GM21381 (cell line): Measurements from ENCODE around the gene CNDP2.
"Not testable (repeated sequence)": the region's sequence is repeated elsewhere in the genome, so short reads cannot be mapped to it uniquely, and the experiment has no call there.

Experiments used
- ATAC-seq: cut with Tn5 transposase; IDR thresholded peaks from one replicate; pipeline ENCODE4 v1.9.1; 2021; ENCODE audit warnings: mild to moderate bottlenecking, moderate library complexity; ENCODE audit not compliant: unreplicated experiment

The CNDP2 gene

DNA sequence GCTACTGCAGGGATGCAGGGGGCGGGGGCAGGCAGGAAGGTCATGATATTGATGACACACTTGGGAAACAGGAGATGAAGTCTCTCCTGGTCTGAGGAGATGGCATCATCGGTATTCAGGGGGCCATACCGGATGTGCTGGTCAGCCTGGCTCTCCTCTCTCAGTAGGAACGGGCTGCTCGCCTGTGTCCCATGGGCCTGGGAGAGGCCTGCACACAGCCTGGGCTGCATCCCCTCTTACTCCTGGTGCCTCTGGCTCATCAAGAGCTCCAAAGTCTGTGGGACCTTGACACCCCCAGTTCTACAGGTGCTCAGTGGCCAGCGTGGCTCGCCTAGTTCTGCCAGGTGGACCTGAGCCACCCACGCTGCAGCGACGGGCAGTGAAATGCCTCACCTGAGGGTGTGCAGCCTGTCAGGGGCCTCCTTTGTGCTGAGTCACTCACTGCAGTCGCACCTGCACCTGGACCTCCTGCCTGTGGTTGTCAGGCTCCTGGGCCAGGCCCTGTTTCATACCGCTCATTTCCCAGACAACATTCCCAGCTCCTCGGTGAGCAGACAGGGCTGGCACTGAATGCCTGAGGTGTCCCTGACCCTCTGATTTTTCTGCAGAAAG is 19.6 kb downstream of the CNDP2 start:
- no peak for ATAC-seq

DNA sequence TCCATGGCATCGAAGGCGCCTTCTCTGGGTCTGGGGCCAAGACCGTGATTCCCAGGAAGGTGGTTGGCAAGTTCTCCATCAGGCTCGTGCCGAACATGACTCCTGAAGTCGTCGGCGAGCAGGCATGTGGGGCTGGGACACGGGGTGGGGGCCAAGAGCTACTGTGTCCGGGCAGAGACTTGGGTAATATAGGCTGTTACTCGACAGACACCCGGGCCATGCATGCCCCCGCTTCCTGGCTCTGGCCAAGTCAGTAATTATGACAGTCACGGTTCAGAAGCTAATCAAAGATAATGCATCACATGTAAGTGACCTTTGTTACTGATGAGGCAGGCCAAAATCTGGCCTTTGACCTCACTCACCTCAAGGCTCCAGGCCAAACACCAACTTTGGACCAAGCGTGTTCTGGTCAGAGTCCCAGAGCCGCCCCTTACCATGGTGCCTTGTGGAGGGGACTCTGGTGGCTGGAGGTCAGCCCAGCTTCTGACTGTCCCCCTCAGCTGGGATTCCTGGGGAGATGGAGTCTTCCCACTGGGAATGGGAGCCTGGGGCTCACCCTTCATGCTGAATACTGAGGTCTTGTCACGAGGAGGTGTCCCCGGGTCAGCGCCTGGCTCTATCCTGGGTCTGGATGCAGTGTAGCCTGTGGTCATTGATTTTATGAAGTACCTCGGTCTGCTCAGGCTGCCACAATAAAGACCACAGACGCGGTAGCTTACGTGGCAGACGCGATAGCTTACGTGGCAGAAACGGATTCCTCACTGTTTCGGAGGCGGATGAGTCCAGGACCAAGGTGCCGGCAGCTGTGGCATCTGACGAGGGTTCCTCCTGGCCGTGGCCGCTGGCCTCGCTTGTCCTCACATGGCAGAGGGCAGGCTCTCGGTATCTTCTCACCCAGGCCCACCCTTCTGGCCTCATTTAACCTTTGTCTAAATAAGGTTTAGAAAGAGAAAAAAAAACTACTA is 20.4 kb downstream of the CNDP2 start:
- ATAC-seq = no peak

DNA sequence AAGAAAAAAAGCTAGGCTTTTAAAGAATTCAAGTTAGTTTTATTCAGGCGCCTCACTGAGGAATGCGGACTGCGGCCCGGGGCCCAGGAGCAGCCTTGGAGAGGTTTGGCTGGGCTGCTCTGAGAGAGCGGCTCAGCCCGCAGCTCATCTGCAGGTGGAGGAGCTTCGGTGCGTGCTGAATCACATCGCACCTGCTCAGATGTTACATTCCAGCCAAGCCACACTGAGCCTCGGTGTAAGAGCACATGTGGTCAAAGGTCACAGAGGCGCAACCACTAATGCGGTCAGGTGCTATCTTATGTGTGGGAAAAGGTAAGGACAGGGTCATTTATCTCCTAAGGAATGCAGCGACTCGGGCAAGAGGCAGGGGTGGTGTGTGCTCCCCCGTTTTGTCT is 21.1 kb downstream of the CNDP2 start:
- ATAC-seq = no peak

DNA sequence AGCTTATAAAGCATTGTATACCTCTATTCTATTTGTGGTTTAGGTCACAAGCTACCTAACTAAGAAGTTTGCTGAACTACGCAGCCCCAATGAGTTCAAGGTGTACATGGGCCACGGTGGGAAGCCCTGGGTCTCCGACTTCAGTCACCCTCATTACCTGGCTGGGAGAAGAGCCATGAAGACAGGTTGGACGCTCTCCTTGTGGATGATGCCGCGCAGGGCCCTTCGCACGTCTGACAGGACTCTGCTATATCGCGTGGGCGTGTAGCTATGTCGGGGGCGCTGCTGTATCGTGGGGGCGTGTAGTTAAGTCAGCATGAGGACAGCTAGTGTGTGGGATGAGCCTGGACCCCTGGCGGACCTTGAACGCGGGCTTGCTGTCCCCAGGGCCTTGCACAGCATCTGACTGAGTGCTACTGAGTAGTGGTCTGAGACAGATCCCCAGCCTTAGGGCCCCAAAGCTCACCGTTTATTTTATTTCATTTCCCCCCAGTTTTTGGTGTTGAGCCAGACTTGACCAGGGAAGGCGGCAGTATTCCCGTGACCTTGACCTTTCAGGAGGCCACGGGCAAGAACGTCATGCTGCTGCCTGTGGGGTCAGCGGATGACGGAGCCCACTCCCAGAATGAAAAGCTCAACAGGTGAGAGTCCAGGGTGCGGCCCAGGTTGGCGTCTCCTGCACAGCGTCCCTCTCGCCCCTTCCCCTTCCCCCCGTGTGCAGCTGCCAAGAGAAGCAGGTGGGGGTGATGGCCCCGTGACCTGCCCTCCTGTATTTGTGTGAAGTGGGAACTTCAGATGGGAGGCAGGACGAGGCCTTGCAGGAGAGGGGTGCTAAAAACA is 22.5 kb downstream of the CNDP2 start:
- no peak for ATAC-seq

DNA sequence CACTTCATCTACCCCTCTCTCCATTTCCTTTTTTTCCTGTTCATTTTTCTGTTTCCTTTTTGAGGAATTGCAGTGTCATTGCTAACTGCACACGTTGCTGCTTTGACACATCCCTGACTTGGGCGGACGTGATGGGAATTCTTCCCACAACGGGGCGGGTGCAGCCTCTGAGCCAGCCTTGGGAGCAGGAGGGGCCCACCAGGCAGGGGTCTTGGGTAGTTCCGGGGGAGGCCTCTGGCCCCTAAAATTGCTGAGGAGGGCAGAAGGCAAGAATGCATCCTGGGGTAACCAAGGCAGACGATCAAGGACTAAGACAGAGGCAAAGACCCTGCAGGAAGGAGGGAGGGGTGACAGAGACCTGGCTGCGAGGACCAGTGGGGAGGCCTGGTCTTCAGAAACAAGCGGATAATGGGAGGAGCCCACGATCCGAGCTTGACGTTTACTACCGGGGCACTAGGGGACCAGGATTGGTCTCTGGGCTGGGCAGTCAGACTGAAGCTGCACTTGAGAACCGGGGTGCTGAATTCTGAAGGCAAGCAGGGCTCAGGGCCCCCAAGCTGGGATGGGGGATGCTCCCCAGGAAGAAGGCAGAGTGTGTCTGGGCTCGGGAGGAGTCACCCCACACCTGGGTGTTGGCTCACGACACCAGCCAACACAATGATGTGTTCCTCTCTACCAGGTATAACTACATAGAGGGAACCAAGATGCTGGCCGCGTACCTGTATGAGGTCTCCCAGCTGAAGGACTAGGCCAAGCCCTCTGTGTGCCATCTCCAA is 23.3 kb downstream of the CNDP2 start:
- no peak for ATAC-seq

DNA sequence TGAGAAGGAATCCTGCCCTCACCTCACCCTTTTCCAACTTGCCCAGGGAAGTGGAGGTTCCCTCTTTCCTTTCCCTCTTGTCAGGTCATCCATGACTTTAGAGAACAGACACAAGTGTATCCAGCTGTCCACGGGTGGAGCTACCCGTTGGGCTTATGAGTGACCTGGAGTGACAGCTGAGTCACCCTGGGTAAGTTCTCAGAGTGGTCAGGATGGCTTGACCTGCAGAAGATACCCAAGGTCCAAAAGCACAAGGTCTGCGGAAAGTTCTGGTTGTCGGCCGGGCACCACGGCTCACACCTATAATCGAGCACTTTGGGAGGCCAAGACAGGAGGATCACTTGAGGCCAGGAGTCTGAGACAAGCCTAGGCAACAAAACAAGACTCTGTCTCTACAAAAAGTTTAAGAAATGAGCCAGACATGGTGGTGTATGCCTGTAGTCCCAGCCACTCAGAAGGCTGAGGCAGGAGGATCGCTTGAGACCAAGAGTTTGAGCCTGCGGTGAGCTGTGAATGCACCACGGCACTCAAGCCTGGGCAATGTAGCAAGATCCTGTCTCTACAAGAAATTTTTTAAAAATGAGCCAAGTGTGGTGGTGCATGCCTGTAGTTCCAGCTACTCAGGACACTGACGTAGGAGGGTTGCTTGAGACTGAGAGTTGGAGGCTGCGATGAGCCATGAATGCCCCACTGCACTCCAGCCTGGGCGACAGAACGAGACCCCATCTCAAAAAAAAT is 24.1 kb downstream of the CNDP2 start:
- no peak for ATAC-seq

DNA sequence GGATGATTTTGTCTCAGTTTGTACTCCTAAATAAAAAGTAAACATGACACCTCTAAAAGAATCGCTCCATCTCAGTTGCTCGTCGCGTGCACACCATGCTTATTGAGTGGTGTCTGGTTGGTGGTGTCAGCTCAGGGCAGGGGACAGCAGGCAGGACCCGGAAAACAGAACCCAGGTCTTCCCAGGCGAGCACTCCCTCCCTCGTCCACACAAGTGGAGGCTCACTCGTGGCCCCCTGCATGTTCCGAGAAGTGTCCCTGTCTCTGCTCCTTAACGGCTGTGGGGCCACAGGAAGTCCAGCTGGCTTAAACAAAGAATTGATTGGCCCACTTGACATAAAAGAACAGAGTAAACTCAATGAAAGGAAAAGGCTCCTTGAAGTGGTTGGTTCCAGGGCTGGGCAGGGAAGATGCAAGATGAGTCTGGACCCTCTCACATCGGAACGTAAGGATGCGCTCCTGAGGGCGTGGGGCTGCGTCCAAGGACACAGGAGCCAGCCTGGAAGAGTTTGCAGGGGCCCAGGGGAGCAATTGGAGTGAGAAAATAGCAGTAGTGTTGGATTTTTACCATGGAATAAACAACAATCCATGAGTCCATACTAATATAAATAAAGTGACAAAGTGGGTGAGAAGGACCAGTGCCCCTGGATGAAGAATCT is 25.0 kb downstream of the CNDP2 start:
- ATAC-seq = no peak

DNA sequence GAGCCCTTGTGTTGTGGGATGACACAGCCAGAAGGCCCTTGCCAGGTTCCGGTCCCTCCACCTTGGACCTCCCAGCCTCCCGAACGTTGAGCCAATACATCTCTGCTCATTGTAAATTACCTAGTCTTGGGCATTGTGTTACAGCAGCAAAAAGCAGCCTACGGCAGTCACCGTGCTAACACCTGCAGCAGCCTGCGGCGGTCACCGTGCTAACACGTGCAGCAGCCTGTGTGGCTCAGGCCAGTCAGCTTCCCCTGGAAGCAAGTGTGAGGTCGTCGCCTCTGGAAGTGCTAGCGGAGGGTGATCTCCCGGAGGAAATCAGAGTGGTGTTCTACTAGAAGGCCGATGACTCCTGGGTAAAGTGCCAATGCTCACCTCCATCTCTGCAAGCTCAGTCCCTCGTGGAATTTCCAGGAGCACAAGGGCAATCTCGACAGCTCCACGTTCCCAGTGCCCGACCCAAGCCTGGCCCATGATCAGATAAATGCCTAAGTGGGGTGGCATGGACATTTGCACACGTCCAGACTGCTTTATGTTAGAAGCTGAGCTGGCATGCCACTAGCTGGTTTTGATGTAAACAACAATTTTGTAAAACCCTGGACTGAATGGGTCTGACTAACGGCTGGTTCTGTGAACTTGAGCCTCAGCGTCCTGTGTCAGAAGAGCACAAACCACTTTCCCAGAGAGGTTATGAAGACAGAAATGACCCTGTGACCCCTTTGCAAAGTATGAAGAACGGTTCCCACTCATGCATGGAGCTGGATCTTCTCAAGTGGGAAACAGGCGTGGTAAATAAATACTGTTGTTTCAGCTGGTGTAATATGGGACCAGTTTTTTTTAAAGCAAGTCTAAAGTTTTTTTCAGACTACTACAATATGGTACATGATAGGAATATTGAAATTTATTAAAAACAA is 26.7 kb downstream of the CNDP2 start:
- no peak for ATAC-seq

DNA sequence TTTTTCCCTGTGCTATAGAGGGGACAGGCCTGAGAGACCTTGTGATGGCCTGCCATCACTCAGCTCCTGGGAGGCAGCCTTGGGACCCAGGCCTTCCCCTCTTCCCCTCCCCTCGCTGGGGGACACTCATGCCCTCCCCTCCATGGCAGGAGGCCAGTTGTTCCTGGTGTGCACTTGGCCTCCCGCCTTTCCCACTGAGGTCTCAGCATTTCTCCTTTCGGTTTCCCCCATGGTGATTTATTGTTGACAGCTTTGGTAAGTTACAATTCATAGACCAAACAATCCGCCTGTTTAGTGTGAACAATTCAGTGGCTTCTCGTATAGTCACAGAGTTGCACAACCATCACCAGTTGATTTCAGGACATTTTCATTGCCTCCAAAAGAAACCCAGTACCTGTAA is 27.9 kb downstream of the CNDP2 start:
- no peak for ATAC-seq

DNA sequence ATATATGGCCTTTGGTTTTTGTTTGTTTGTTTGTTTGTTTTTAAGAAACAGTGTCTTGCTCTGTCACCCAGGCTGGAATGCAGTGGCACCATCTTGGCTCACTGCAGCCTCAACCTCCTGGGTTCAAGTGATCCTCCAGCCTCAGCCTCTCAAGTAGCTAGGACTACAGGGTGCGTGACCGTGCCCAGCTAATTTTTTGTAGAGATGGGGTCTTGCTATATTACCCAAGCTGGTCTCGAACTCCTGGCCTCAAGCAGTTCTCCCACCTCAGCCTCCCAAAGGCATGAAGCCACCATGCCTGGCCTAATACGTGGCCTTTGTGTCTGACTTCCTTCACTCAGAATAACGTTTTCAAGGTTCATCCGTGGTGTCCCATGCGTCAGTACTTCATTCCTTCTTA is 28.8 kb downstream of the CNDP2 start:
- ATAC-seq = not testable (repeated sequence)

DNA sequence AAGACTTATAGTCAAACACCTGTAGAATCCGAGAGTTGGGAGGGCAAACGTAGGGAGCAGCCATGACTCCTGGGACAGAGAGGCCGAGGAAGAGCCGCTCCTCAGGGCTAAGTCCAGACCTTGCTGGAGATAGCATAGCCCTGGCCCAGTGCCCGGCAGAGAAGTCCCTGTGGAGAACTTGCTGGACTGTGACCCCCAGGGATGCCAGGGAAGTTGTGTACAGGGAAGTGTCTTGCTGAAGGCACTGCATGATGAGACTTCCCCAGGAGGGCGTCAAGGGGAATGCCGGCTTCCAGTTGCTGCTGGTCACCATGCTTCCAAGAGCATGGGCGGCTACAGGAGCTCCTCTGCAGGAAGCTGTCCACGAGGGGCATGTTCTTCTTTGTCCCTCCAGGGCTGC is 29.6 kb downstream of the CNDP2 start:
- ATAC-seq = no peak

DNA sequence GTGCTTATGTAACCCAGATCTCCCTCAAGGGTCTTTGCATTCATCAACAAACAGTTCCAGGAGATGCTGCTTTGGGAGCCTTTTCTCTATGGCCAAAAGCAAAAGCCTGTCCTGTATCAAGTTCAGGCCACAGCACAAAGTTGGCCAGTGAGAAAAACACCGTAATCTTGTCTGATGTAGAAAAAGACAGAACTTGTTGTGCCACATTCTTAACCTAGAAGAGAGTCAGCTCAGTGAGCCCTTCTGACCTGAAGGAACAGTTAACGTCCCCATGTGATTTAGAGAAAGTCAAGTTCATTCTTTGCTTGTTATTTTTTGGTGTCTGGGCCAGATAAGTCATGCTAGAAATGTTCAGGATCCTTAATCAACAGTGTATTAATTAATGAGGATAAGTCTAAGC is 30.3 kb downstream of the CNDP2 start:
- ATAC-seq = no peak

DNA sequence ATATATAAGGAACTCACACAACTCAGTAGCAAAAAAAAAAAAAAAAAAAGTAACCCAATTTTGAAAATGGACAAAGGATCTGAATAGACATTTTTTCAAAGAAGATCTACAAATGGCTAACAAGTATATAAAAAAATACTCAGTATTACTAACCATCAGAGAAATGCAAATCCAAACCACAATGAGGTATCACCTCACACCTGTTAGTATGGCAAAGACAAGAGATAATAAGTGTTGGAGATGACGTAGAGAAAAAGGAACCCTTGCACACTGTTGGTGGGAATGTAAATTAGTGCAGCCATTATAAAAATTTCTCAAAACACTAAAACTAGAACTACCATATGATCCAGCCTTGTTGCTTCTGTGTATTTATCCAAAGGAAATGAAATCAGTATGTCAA is 32.3 kb downstream of the CNDP2 start:
- ATAC-seq = peak; percentile 63

DNA sequence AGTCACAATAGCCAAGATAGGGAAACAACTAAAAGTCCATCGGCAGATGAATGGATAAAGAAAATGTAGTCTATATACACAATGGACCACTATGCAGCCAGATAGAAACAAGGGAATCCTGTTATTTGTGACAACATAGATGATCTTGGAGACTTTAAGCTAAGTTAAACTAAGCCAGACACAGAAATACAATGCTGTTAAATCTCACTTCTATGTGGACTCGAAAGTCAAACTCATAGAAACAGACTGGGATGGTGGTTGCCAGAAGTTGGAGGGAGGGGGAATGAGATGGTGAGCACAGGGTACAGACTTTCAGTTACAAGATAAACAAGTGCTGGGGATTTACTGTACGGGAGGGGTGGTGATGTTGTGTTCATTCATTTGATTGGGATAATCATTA is 32.8 kb downstream of the CNDP2 start:
- no peak for ATAC-seq

DNA sequence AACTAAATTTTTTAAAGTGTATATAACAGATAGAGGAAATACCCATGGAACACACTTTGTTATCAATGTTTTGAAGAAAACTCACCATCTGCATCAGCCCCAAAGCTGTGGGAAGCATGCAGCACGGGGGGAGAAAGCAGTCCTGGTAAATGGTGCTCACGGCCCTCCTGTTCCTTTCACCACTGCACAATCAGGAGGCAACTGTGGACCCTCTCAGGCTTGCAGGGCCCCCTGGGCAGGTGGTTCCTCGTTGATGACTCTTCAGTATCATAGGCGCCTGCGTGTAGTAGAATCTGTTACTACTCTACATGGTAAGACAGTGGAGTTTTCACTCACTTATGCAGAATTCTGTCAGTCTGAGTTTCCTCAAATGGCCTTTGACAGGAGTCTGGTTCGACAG is 33.2 kb downstream of the CNDP2 start:
- no peak for ATAC-seq

DNA sequence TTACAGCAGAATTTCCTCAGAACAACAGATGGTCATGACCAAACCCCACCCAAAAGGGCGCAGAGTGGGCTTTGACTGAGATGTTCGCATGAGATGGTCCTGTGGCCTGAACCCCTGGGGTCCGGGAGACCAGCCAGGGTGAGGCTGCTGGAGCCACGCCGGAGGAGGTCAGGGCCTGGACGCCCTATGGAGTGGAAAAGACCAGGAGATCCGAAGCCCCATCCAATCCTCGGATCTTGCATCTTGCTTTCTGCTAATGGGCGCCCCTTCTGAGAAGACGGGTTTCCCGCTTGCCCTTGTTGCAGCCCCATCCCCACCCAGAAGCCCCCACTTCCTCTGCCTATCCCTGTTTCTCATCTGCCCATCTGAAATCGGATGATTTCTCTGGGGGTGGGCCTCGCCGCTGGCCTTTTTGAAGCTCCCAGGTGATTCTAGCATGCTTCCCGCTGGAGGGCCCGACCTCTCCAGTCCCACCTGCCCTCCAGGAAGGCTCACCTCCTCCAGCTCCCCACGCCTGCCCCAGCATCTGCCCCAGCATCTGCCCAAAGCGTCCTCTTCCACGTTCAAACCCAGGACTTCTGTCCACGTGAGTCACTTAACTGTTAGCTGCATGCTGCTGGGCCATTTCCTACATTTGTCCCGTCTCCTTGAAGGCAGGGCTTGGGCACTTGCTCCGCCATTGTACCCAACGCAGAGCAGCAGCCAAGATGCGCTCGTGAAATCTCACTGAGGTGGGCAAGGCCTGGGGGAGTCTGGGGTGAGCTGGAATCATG is 33.8 kb downstream of the CNDP2 start:
- ATAC-seq = no peak

DNA sequence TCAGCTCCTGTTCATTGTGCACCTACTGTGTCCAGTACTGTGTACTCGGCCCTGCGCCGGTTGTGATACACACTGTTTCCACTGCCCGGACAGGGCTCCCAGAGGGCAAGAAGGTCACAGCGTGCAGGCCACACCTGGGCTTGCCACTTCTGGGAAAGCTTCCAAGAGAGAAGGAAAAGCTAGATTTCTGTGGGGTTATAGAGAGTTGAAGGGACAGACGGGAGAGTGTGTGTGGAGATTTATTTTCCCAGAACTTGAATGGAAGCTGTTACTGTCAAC is 34.4 kb downstream of the CNDP2 start:
- no peak for ATAC-seq

DNA sequence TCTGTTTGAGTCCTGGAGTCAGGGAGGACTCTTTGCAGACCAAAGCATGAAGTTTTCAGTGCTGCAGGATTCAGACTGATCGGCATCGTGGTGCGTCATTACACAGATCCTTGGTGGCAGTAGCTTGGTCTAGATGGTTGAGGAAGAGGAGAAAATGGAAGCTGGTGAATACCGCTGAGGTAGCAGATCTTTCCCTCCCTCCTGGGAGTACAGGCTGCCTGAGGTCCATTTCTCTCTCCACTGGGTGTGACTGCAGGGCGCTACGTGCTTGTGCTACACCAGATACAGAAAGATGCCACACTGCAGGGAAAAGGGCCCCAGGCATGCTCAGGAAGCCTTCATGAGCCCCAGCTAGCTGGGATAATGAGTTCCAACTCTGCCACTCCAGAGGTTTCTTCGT is 34.9 kb downstream of the CNDP2 start:
- ATAC-seq = no peak
